GM21786 (cell line): Measurements from ENCODE around the gene GPR148.

Experiments
- ATAC-seq: cut with Tn5 transposase; IDR thresholded peaks from one replicate; pipeline ENCODE4 v1.9.1; 2021; ENCODE audit not compliant: unreplicated experiment

GPR148 gene

DNA sequence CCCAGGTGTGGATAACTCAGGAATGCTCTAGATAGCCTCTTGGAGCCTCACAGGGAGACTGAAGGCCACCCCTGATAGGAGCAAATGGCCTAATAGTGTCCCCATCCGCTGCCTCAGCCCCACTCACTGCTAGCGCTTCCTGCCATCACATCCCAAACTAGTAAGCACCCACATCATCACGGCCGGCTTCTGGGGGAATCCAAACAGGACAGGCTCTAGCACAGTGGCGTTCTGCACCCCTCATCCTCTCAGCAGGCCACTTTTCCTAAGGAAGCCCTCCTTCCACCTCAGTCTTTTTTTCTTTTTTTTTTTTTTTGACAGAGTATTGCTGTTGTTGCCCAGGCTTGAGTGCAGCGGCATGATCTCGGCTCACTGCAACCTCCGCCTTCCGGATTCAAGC is 20.2 kb downstream of the GPR148 start:
- no peak for ATAC-seq

DNA sequence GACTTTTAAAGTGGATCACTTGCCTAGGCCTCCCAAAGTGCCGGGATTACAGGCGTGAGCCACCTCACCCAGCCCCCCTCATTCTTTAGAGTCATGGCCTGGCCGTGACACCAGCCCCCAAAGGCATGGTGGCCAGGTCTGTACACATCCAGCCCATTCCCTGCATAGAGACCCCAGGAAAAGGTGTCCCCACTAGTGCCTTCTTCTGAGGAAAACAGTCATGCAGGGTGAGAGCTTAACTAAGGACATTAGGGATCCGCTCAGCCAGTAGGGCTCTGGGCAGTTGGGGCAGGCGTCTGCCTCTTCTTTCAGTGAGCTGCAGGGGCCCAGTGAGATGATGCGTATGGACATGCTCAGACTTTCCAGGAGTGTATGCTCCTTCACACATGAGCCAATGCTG is 20.8 kb downstream of the GPR148 start:
- no peak for ATAC-seq

DNA sequence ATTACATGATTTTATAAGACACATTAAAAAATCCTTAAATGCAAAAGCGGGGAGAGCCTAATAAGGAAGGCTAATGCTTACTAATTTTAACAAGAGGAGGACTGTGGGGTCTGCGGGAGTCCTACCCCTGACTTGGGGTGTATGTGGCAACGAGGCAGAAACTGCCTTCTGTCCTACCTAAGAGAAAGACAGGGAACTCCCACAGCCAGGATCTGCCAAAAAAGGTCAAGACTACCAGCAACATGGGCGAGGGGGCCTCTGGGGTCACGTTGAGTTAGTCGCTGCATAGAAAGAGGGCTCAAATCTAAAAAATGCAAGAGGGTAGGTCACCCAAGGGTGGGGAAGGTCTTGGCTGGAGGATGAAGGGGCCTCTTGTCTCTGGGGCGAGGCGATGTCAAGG is 25.9 kb downstream of the GPR148 start:
- no peak for ATAC-seq

DNA sequence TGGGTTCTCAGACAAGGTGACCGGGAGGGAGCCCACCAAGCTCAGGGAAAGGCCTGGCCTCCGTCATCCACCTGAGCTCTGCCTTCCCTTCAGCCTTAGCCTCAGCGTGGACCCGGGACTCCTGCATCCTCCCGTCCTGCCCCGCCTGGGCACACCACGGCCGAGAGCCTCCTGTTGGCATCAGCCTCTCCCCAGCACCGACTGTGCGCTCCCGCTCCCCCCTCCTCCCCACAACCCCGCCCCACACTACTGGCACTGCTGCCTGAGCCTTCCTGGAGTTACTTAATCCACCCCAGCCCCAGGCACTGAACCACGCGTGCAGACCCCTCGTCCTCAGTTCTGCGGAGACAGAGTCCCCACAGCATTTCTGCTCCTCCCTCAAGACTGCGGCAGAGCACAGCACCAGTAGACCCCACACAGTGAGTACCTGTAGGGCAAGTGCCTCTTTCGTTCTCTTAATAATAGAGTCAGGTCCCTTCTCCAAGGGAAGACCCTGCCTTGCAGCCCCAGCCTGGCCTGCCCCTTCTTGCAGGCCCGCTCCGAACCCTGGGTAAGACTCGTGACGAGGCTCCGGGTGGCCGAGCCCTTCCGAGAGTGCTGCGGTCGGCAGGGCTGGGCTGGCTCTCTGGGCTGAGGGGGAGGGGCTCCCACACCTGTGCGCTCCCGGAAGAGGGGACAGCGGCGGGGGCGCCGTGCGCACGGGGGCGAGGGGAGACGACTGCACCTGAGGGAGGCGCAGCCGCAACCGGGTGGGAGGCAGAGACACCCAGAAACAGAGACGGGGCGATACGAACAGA is 26.6 kb downstream of the GPR148 start, which contains the start of gene AMER3:
AMER3 (plus strand) TSS at position 285 of the 797 bp plus-strand sequence. CDS start 6,533 bp downstream, outside the sequence.
- ATAC-seq = no peak

DNA sequence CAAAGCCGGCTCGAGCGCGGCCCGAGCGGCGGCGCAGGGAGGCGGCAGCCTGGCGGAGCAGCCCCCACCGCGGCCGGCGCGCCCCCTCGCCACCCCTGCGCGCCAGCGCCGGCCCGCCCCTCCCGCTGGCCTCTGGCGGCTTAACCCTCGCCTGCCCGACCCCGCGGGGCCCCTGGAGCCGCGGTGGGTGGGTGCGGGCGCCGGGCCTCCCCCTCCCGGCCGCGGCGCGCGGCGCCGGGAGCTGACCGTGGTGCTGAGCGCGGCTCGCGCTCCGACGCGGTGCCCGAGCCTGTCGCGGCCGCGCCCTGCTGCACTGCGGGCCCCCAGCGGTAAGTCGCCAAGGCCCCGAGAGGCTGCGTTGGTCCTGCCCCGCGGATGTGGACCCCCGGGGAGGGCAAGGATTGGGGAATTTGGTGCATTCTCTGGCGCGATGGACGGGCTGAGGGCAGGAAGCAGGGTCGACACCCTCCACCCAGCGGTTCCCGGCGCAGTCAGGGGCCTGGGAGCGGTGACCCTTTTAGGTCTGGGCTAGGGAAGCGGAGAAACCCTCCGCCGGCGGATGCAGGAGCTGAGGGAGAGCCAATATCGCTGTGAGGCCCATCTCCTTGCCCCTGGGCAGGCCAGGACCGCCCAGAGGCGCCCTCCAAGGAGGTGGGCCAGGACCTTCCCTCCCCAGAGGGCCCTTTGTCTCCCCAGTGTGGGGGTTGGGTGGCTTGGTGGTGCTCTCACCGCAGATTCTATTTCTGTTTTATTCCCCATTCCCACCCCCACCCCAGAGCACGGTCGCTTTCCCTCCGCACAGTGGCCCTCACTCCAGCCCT is 27.4 kb downstream of the GPR148 start:
- no peak for ATAC-seq

DNA sequence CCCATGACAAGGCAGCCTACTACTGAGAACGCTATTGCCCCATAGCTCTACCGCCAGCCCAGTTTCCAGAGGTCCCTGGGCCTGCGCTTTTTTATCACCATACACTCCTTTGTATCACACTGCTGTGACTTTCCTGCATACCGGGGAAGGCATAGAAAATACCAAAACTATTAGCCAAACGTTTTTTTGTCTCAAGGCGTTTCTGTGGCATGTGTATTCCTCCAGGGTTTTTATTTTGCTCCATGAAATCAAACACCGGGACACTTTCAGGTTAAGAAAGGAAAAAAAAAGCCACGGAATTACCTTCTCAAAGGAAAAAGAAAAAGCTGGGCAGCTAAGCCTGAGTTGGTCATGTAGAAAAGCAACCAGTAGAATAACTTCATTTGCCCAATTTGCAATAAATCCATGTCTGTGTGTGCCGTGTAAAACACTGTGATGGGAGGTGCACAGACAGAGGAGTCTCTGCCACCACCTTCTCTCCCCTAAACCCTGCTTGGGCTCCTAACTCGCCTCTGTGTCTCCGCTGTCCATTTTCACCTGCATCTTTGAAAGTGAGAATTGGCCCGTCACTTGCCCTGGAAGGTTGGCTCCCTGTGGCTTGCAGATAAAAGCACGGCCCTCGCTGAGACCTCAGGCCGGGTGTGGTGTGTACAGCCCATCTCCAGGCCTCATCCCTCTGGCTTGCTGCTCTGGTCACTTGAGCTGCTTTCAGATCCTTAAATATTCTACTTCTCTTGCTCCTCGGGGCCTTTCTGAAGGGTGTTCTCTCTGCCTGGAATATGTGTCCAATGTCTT is 28.2 kb downstream of the GPR148 start:
- no peak for ATAC-seq

DNA sequence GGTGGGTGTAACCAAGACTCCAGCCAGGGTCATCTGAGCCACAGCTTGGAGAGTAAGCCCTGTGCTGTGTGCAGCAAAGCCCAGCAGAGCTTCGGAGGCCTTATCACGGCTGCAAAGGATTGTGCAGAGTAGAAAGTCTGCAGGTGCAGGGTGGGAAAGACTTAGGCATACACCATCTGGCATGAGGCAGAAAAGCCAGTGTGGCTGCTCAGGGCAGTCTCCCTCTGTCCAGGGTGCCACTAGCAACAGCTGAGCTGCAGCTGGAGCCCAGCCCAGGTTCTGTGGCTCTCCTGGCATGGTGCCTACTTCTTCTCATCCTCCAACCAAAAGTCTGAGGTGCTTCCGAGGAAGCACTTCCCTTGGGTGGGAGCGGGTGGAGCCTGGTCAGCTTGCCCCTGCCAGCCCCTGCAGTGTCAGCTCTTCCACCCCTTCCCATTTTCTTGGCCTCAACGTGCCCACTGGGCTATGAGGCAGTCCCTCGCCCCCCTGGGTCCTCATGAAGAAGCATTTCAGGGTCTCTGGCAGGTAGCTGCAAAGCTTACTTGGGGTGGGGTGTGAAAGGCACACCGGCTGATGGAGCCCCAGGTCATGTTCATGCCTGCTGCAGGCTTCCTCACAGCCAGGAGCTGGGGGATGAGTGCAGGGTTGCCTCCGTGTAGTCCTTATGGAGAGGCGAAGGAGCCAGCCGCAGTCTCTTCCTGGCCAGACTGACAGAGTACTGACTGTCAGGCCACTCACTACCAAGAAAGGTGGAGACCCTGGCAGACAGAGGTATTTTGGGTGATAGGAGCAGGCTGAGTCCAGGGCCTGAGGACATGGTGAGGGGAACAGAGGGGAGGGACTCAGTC is 31.3 kb downstream of the GPR148 start:
- no peak for ATAC-seq

DNA sequence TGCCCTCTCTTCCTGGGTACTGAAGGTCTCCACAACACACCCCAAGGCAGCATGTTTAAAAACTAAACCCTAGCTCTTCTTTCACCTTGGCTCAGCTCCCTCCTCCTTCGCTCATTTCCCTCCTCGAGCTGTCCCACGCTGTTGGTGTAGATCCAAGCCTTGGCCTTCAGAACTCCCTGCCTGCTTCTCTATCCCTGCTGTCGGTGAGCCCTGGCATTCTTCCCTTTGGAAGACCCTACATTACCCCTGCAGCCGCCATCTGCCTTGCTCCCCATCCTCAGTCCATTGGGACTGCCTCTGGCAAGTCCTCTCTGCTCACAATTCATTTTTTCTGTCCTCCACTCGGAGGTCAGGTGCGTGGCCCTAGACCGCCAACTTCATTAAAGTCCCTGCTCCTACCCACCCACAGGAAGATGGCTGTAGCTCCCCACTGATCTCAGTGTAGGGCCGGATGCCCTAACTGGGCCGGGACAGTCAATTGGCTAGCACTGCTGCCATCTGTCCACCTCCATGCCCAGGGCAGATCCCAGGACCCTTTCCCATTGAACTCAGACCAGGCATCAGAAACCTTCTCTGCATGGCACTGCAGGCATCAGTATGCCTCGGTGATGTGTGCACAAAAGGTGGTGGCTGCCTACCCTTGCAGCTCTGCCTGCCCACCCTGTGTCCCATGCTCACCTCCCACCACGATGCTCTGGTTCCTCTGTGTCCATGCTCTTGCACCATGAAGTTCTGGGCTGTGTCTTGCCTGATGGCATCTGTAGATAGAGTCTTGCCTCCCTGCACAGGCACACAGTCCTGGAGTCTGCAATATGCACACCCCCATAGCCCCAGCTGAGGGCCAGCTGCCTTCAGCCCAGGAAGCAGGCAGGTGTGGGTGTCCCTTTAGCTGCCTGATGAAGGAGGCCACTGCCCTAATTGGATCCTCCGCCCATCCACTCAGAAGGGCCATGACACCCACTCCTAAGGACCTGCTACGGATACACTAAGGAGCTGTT is 32.2 kb downstream of the GPR148 start:
- no peak for ATAC-seq

DNA sequence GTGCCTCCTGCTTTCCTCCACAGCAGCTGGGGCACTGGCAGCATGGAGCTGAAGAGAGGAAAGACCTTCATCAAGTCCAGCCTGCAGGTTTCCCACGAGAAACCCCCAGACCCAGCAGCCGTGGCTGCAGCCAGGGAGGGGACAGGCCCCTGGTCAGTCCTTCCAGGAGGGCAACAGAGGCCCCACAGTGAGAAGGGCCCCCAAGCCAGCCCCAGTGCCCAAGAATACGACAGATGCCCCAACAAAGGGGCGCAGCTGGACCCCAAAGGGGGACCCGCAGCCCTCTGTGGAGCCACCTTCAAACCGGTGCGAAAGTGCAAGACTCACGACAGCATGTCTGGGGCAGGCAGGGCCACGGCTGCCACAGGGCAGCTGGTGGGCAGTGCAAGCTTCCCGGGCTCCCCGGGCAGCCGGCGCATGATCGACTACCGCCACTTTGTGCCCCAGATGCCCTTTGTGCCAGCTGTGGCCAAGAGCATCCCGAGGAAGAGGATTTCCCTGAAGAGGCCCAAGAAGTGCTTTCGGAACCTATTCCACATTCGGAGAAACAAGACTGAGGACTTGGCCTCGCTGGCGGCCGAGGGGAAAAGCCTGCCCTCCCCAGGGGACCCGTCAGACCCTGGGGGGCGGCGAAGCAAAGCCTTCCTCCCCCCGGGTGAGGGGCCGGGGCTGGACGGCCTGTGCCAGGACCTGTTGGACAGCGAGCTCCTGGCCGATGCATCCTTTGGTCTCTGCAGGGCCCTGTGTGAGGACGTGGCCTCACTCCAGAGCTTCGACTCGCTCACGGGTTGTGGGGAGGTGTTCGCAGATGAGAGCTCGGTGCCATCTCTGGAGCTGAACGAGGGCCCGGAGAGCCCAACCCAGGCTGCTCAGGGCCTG is 33.4 kb downstream of the GPR148 start:
- no peak for ATAC-seq

DNA sequence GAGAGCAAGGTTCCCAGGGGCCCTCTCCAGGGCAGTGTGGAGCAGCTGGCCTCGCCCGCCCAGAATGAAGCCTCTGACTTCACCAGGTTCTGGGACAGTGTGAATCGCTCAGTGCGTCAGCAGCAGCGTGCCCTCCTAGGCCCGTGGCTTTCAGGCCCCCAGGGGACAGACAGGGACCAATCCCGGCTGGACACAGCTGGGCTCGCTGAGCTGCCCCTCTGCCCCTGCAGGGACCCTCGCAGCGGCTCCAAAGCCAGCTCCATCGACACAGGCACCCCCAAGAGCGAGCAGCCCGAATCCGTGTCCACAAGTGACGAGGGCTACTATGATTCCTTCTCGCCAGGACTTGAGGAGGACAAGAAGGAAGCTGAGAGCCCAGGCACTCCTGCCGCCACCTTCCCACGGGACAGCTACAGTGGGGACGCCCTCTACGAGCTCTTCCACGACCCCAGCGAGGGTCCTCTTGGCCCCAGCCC is 34.1 kb downstream of the GPR148 start:
- ATAC-seq = no peak

DNA sequence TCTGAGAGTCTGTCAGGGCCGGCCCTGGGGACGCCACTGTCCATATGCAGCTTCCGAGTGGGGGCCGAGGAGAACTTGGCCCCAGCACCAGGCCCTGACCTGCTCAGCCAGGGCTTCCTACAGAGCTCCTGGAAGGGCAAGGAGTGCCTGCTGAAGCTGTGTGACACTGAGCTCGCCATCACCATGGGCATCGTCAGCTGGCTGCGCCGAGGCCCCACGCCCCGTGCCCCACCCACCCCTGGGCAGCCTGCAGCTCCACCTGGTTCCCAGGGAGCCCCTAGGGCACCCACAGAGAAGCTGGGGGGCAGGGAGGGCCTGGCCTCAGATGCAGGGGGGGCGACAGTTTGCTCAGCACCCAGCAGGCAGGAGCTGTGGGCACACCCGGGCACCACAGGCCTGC is 34.5 kb downstream of the GPR148 start:
- ATAC-seq = no peak

DNA sequence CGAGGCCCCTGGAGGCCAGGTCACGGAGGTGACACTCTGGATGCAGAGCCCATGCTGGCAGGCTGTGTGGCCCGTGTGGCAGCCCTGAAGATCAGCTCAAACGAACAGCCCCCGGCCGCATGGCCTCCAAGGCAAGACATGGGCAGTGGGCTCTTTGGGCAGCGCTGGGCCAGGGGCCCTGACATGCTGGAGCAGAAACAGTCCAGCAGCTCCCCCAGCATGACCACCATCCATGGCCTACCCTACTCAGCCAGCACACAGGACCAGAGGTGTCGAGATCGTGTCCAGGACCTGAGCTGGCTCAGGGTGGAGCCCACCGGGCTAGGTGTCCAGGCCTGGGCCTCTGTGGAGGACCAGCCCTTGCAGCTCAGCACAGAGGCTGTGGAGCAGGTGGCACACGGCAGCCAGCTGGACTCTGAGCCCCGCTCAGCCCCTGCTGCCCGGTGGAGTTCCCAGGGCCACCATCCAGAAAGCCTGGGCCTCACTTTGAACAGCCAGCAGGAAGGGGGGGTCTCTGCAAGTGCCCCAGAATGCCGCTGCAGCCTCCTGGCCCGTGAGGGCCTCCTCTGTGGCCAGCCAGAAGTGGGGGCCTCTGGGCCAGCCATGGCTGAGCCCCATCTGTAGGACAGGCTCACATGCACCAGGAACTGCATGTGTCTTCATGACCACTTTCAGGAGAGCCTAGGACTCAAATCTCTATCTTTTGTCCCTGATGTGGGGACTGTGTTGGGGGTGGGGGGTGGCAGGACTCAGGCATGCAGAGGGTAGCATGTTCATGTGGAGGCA is 35.4 kb downstream of the GPR148 start:
- ATAC-seq = no peak

DNA sequence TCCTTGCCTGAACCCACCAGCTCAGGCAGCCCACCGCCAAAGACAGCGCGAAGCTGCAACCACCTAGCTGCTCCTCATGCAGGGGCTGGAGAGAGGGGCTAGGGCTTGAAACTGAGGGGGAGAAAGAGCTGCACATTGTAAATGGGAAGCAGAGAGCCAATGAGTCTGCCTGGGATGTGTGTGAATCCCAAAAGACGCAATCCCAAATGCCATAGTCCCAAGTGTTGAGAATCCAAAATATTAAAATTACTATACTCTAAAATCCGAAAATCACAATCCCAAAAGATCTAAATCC is 35.9 kb downstream of the GPR148 start:
- ATAC-seq = no peak

DNA sequence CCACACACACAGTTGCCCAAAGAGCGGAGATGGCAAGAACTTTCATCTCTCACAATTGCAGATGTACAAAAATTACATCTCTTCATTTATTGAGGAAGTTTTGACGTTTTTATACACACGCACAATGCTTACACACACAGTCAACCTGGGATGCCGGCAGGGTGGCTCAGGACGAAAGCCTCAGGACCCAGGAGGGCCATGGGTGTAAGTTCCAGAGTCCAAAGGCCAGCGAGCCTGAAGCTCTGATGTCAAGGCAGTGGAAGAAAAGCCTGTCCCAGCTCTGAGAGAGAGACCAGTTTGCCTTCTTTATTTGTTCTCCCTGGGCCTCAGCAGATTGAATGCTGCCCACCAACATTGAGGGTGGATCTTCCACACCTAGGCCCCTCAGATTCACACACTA is 36.6 kb downstream of the GPR148 start:
- no peak for ATAC-seq

DNA sequence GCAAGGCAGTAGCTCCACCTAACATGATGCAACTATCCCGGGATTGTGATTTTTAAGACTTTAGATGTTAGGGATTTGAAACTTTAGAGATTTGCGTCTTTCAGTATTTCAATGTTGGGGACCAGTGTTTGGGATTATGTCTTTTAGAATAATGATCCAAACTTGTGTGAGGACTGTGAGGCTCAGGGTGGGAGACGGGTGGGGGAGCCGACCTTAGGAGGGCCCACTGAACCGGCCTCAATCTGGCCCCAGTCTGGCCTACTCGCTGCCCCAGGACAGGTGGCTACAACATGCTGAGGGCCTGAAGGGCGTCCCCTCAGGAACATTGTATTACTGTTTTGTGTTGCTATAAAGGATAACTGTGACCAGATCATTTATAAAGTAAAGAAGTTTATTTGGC is 37.2 kb downstream of the GPR148 start:
- ATAC-seq = no peak

DNA sequence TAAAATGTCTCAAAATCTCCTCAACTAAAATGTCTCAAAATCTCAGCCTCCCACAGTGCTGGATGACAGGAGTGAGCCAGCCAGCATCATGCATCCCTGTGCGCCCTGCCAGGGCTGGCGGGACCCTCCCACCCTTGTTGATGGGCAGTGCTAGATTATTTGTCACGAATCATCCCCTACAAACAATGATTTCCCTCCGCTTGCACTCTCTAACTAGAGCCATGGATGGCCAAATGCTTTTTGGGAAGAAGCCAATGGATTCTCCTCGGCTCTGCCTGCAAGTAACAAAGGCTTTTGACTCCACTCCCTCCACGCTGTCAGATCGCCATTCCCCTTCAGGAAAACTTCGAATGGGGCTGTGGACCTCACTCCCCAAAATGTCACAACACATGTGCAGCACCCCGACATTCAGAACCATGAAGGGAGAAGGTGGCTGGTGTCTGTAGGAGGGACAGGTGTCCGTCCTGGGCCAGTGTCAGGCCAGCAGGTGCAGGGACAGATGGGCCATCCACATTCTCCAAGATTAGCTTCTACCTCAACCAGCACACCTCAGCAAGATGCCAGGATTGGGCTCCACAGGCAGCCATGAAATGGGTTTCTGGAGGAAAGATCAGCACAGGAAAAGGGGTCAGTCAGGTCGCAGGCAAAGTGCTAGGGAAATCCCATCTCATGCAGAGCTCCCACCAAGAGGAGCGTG is 38.0 kb downstream of the GPR148 start:
- ATAC-seq = no peak

DNA sequence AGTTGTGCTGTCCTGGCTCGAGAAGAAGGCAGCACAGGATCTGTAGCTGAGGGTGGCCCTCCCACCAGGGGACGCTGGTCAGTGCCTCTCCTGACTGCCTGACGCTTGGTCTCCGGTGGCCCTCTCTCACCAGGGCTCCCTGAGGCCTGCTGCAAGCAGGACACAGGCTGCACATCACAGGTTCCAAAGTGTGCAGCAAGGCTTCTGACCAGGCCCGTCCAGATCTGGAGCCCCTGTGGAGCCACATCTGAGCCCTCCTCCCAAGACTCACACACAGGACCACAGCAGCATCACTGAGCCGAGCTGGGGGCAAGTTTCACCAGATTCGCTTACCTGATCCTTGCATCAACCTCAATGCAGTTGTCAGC is 38.5 kb downstream of the GPR148 start:
- no peak for ATAC-seq
